HCT116 (cell line): ENCODE measurements around the gene SLC16A4. TPM values are rescaled to one million over a fixed set of nuclear protein-coding genes. Genes with fewer than 3 reads are reported as not detected.
"Not testable (repeated sequence)": the region's sequence is repeated elsewhere in the genome, so short reads cannot be mapped to it uniquely, and the experiment has no call there.

Experiments
- ATAC-seq: fragments of 200-7000 bp; cut with Tn5 transposase; 2 replicates; pipeline ENCODE4 v1.9.1; 2020; ENCODE audit warnings: mild to moderate bottlenecking, moderate library complexity
- BruUV-seq: library from RNA; stranded (reverse); fragments of 400-500 nt; replicated peaks from 2 replicates; lab custom pipeline; 2021; lab: Mats Ljungman, UMichigan
- CTCF ChIA-PET: fragments of 300-600 bp; sonication (Branson Sonifier 250); formaldehyde crosslinking; loops from one replicate; lab custom pipeline; 2021; ENCODE audit warnings: antibody characterized with exemption; lab: Charles Lee
- POLR2A ChIA-PET: fragments of 300-600, 350-600 bp; sonication (Branson Sonifier 250); formaldehyde crosslinking; loops from one replicate; lab custom pipeline; 2021; ENCODE audit warnings: antibody characterized with exemption; lab: Charles Lee
- RAD21 ChIA-PET, 2 experiments: fragments of 300-600 bp; sonication (Branson Sonifier 250); formaldehyde crosslinking; loops; one replicate each; lab custom pipeline; 2023; ENCODE audit warnings: low total read pairs in 2 of 2; ENCODE audit not compliant: uncharacterized antibody in 2 of 2, unreplicated experiment in 2 of 2, low non-redundant PET in 1 of 2; lab: Charles Lee
- DNase-seq: peaks from one replicate; pipeline ENCODE4 v3.0.0-alpha.2; 2010; ENCODE audit warnings: low read depth, low spot score
- H2AFZ ChIP-seq: fragments of 200-600 bp; shearing (Covaris generic), sonication (generic); 2 replicates; pipeline ENCODE4 v1.6.1; 2017; ENCODE audit warnings: low read depth, mixed run types, mixed read lengths, antibody characterized with exemption, low read length; ENCODE audit not compliant: poor library complexity, severe bottlenecking
- H3K27ac ChIP-seq: 2 replicates; pipeline ENCODE4 v1.5.1; 2012; ENCODE audit warnings: low read depth, low read length
- H3K27me3 ChIP-seq: fragments of 200-600 bp; sonication (generic); 2 replicates; pipeline ENCODE4 v1.6.1; 2016; ENCODE audit warnings: mixed run types, low read length, mixed read lengths; ENCODE audit not compliant: insufficient read depth
- H3K36me3 ChIP-seq, 2 experiments: fragments of 200-500 bp in 1 of 2; fragments of 200-600 bp in 1 of 2; sonication (Bioruptor generic) in 1 of 2; sonication (generic) in 1 of 2; 2 replicates each; pipeline versions ENCODE4 v1.5.1 to v1.6.1; 2014 to 2016; ENCODE audit warnings: low read length in 2 of 2, inconsistent platforms in 1 of 2, mixed read lengths in 1 of 2, mixed run types in 1 of 2; ENCODE audit not compliant: insufficient read depth in 2 of 2, control insufficient read depth in 1 of 2
- H3K4me1 ChIP-seq, 2 experiments: fragments of 200-600 bp in 1 of 2; sonication (generic) in 1 of 2; 2 replicates each; pipeline versions ENCODE4 v1.5.1 to v1.6.1; 2012 to 2017; ENCODE audit warnings: low read length in 2 of 2, inconsistent platforms in 1 of 2, mild to moderate bottlenecking in 1 of 2, mixed read lengths in 1 of 2, mixed run types in 1 of 2, moderate library complexity in 1 of 2; ENCODE audit not compliant: insufficient read depth in 2 of 2, control insufficient read depth in 1 of 2
- H3K4me2 ChIP-seq: fragments of 200-600 bp; sonication (generic); 2 replicates; pipeline ENCODE4 v1.6.1; 2017; ENCODE audit warnings: mixed run types, low read length, mixed read lengths
- H3K4me3 ChIP-seq, 2 experiments: fragments of 200-600 bp in 1 of 2; sonication (generic) in 1 of 2; replicated peaks in 1 of 2; 2 replicates each; pipeline ENCODE4 v1.5.1; 2011 to 2016; ENCODE audit warnings: low read length in 2 of 2, control low read depth in 1 of 2, low read depth in 1 of 2, mild to moderate bottlenecking in 1 of 2, mixed read lengths in 1 of 2, mixed run types in 1 of 2
- H3K79me2 ChIP-seq: fragments of 200-600 bp; sonication (generic); 2 replicates; pipeline ENCODE4 v1.6.1; 2017; ENCODE audit warnings: mild to moderate bottlenecking, mixed run types, low read length, moderate library complexity, mixed read lengths; ENCODE audit not compliant: insufficient read depth
- H3K9ac ChIP-seq: fragments of 200-600 bp; sonication (generic); 2 replicates; pipeline ENCODE4 v1.6.1; 2016; ENCODE audit warnings: low read length, mixed read lengths
- H3K9me2 ChIP-seq: fragments of 200-600 bp; sonication (generic), shearing (Covaris generic); 2 replicates; pipeline ENCODE4 v1.6.1; 2017; ENCODE audit warnings: mixed run types, mild to moderate bottlenecking, moderate library complexity; ENCODE audit not compliant: insufficient read depth
- H3K9me3 ChIP-seq, 2 experiments: fragments of 200-500 bp in 1 of 2; fragments of 200-600 bp in 1 of 2; sonication (Bioruptor generic) in 1 of 2; sonication (generic) in 1 of 2; 2 replicates each; pipeline ENCODE4 v1.6.1; 2014 to 2017; ENCODE audit warnings: low read length in 2 of 2, mixed read lengths in 2 of 2, inconsistent platforms in 1 of 2, low read depth in 1 of 2, mild to moderate bottlenecking in 1 of 2, mixed run types in 1 of 2, moderate library complexity in 1 of 2; ENCODE audit not compliant: control insufficient read depth in 1 of 2, insufficient read depth in 1 of 2
- H4K20me1 ChIP-seq: fragments of 200-600 bp; sonication (generic), shearing (Covaris generic); 2 replicates; pipeline ENCODE4 v1.6.1; 2017; ENCODE audit warnings: mixed run types, mild to moderate bottlenecking, moderate library complexity; ENCODE audit not compliant: insufficient read depth
- EZH2 ChIP-seq: fragments of 200-600 bp; sonication (generic); IDR thresholded peaks from 2 replicates; pipeline ENCODE4 v1.6.1; 2017; ENCODE audit warnings: antibody characterized with exemption, mixed run types
- MAX ChIP-seq: IDR thresholded peaks from 2 replicates; pipeline ENCODE4 v1.6.1; 2012
- POLR2A ChIP-seq: IDR thresholded peaks from 2 replicates; pipeline ENCODE4 v1.7.0; 2011; ENCODE audit warnings: borderline replicate concordance; ENCODE audit not compliant: insufficient read depth, insufficient read length; ENCODE audit errors: extremely low read depth
- POLR2AphosphoS5 ChIP-seq: IDR thresholded peaks from 2 replicates; pipeline ENCODE4 v1.6.1; 2011; ENCODE audit warnings: mild to moderate bottlenecking, low read depth, low read length, moderate library complexity
- SIN3A ChIP-seq: IDR thresholded peaks from 2 replicates; pipeline ENCODE4 v1.6.1; 2012; ENCODE audit warnings: low read depth
- YY1 ChIP-seq: IDR thresholded peaks from 2 replicates; pipeline ENCODE4 v1.6.1; 2011; ENCODE audit warnings: low read length, low read depth, moderate library complexity, mild to moderate bottlenecking; ENCODE audit not compliant: insufficient replicate concordance; ENCODE audit errors: extremely low read depth
- intact Hi-C: fragments of 100-400 bp; cut with micrococcal nuclease; formaldehyde crosslinking; loops from 2 replicates; pipeline ENCODE4 v1.10.0; 2022
- total RNA-seq: library from RNA; stranded (reverse); gene quantifications from one replicate; pipeline ENCODE4 v1.2.1, GENCODE V29; 2021; ENCODE audit not compliant: unreplicated experiment
- TF ChIP-seq, protein P1 (sequence below), 3 experiments: fragments of 200-600 bp in 1 of 3; sonication (generic) in 1 of 3; IDR thresholded peaks in 2 of 3; conservative IDR thresholded peaks in 1 of 3; 2 replicates each; pipeline ENCODE4 v1.5.1; 2012 to 2017; ENCODE audit warnings: low read depth in 2 of 3, low read length in 2 of 3, antibody characterized with exemption in 1 of 3, borderline replicate concordance in 1 of 3, control low read depth in 1 of 3, mild to moderate bottlenecking in 1 of 3, mixed read lengths in 1 of 3, mixed run types in 1 of 3, moderate library complexity in 1 of 3; ENCODE audit not compliant: insufficient read depth in 1 of 3

Gene SLC16A4
- total RNA-seq, 1 experiment from 2014 or later, result 0.20 TPM

GRCh38 chr1:110438893-110439292, 48.1 kb upstream of the SLC16A4 start:
- peaks cover 17 to 27% of the 10 kb centered on the region in 2 experiments for H3K4me1 ChIP-seq
- no peaks in the 10 kb centered on the region for H3K9me2 ChIP-seq
- H3K4me3 ChIP-seq, result no peak overlapping the region
- no peak overlapping the region for H3K4me2 ChIP-seq
- ChIA-PET RAD21 (no interaction called here), POLR2A (no interaction called here), CTCF (no interaction called here)
- no peaks in the 10 kb centered on the region for H3K36me3 ChIP-seq
- H3K79me2 ChIP-seq, result no peaks in the 10 kb centered on the region
- ATAC-seq, result no peak
- H4K20me1 ChIP-seq, result no peaks in the 10 kb centered on the region
- intact Hi-C loops, result no loop called here
- H3K27ac ChIP-seq, result no peak overlapping the region
- H3K9ac ChIP-seq, result no peak overlapping the region
- DNase-seq, result no peak
- no peaks in the 10 kb centered on the region for H3K27me3 ChIP-seq
- TF ChIP-seq, protein P1, sequence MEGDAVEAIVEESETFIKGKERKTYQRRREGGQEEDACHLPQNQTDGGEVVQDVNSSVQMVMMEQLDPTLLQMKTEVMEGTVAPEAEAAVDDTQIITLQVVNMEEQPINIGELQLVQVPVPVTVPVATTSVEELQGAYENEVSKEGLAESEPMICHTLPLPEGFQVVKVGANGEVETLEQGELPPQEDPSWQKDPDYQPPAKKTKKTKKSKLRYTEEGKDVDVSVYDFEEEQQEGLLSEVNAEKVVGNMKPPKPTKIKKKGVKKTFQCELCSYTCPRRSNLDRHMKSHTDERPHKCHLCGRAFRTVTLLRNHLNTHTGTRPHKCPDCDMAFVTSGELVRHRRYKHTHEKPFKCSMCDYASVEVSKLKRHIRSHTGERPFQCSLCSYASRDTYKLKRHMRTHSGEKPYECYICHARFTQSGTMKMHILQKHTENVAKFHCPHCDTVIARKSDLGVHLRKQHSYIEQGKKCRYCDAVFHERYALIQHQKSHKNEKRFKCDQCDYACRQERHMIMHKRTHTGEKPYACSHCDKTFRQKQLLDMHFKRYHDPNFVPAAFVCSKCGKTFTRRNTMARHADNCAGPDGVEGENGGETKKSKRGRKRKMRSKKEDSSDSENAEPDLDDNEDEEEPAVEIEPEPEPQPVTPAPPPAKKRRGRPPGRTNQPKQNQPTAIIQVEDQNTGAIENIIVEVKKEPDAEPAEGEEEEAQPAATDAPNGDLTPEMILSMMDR (IDR thresholded peaks at IDR 0.05 in 2 of 3, conservative IDR thresholded peaks at IDR 0.05 in 1 of 3; ENCODE audit: borderline replicate concordance in 1 of 3, insufficient read depth in 1 of 3, low read depth in 2 of 3, low read length in 2 of 3), result no peak
- TF ChIP-seq SIN3A, result no peak
- no peak for TF ChIP-seq POLR2AphosphoS5
- TF ChIP-seq EZH2, result no peak
- TF ChIP-seq MAX, result no peak
- TF ChIP-seq POLR2A, result no peak
- TF ChIP-seq YY1, result no peak
- no peak overlapping the region for H2AFZ ChIP-seq
- BruUV-seq, result no TSS peak
- no peaks in the 10 kb centered on the region for H3K9me3 ChIP-seq

DNA sequence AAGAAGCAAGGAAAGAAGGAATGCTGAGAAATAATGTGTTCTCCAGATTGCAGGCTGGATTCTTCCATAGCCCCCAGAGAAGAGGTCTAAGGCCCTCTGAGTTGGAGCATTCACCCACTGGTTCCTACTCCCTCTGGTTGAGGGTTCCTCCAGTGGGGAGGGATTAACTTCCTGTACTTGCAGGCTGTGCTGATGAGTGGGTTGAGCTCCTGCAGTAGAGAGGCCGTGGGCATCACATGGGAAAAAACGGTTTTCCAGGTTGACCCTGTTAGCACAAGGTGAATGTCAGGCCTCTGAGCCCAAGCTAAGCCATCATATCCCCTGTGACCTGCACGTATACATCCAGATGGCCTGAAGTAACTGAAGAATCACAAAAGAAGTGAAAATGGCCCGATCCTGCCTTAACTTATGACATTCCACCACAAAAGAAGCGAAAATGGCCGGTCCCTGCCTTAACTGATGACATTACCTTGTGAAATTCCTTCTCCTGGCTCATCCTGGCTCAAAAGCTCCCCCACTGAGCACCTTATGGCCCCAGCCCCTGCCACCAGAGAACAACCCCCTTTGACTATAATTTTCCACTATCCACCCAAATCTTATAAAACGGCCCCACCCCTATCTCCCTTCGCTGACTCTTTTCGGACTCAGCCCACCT, 46.9 kb upstream of the SLC16A4 start:
- BruUV-seq, H3K27me3 ChIP-seq, ATAC-seq, CTCF ChIA-PET, POLR2A ChIA-PET, H3K36me3 ChIP-seq, H3K9ac ChIP-seq, H3K9me2 ChIP-seq, intact Hi-C loops, H3K9me3 ChIP-seq, H2AFZ ChIP-seq, RAD21 ChIA-PET, H3K4me2 ChIP-seq, H3K79me2 ChIP-seq, DNase-seq, H3K27ac ChIP-seq, H4K20me1 ChIP-seq, H3K4me3 ChIP-seq: not testable (repeated sequence)
- H3K4me1 ChIP-seq, result peaks cover 24 to 39% of the 10 kb centered on the region in 2 experiments
